ENCODE measurements around the gene RAP1A. TPM values are rescaled to one million over a fixed set of nuclear protein-coding genes. Genes with fewer than 3 reads are reported as not detected.

The RAP1A gene
- total RNA-seq, 1 experiment from 2014 or later = 25.4 TPM

DNA sequence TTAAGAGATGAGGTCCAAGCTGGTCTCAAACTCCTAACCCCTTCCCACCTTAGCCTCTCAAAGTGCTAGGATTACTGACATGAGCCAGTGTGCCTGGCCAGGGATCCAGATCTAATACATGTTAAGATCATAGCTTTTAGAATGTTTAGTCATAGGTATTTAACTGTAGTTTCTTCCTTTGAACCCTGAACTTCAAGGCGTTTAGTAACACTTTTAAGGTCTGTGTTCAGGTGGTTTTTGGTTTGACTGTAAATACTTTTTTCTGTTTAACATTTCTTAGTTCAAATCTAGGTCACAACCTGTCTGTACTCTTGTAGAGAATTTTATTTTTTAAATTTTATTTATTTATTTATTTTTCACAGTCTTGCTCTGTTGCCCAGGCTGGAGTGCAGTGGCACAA is 28.1 kb downstream of the RAP1A start:
- ChIA-PET CTCF (interaction anchor here (2.9 kb wide), 1 partner anchor 140 kb away, joined by 9 read pairs; no protein-coding TSS in a partner anchor), POLR2A (no interaction called here)
- H3K9me3 Mint-ChIP-seq = peaks cover 36% of the 10 kb centered on the region

More for the DNA sequence above, 28.1 kb downstream of the RAP1A start:
- H3K4me1 Mint-ChIP-seq = no peaks in the 10 kb centered on the region
- TF ChIP-seq ZNF138 (CRISPR knock-in tag; conservative IDR thresholded peaks at IDR 0.05) = no peak
- TF ChIP-seq, protein P1, sequence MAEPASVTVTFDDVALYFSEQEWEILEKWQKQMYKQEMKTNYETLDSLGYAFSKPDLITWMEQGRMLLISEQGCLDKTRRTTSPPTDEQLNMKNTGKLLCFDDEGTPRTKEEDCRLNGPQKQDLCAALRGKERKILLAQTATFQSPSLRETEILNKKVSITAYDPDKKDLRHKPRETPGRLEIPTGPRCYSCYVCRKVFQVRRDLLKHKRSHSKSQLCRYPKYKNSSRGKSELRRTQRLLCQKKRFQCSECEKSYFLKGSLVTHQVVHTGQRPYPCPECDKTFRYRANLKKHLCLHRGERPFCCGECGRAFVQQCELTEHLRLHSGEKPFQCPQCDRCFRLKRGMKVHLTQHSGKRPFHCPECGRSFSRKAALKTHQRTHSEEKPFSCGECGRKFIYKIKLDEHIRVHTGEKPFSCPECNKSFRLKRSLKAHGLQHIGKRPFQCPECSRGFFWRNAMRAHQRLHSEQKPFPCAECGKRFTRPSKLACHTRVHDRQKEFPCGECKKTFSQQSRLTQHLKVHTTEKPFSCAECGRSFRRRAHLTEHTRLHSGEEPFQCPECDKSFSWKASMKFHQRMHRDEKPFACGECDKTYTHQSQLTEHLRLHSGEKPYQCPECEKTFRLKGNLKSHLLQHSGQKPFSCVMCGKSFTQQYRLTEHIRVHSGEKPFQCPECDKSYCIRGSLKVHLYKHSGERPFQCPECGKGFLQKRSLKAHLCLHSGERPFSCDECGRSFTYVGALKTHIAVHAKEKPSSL (CRISPR knock-in tag; conservative IDR thresholded peaks at IDR 0.05) = no peak
- TF ChIP-seq, protein P2, sequence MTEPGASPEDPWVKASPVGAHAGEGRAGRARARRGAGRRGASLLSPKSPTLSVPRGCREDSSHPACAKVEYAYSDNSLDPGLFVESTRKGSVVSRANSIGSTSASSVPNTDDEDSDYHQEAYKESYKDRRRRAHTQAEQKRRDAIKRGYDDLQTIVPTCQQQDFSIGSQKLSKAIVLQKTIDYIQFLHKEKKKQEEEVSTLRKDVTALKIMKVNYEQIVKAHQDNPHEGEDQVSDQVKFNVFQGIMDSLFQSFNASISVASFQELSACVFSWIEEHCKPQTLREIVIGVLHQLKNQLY (CRISPR knock-in tag; IDR thresholded peaks at IDR 0.05) = no peak
- no peak for TF ChIP-seq TEAD1 (CRISPR knock-in tag; IDR thresholded peaks at IDR 0.05)
- TF ChIP-seq CREM (CRISPR knock-in tag; IDR thresholded peaks at IDR 0.05) = no peak
- no peak for TF ChIP-seq ZNF671 (CRISPR knock-in tag; IDR thresholded peaks at IDR 0.05)
- TF ChIP-seq, protein P3, sequence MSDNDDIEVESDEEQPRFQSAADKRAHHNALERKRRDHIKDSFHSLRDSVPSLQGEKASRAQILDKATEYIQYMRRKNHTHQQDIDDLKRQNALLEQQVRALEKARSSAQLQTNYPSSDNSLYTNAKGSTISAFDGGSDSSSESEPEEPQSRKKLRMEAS (CRISPR knock-in tag; IDR thresholded peaks at IDR 0.05) = no peak
- TF ChIP-seq ZNF416 (CRISPR knock-in tag; IDR thresholded peaks at IDR 0.05) = no peak
- TF ChIP-seq, protein P4, sequence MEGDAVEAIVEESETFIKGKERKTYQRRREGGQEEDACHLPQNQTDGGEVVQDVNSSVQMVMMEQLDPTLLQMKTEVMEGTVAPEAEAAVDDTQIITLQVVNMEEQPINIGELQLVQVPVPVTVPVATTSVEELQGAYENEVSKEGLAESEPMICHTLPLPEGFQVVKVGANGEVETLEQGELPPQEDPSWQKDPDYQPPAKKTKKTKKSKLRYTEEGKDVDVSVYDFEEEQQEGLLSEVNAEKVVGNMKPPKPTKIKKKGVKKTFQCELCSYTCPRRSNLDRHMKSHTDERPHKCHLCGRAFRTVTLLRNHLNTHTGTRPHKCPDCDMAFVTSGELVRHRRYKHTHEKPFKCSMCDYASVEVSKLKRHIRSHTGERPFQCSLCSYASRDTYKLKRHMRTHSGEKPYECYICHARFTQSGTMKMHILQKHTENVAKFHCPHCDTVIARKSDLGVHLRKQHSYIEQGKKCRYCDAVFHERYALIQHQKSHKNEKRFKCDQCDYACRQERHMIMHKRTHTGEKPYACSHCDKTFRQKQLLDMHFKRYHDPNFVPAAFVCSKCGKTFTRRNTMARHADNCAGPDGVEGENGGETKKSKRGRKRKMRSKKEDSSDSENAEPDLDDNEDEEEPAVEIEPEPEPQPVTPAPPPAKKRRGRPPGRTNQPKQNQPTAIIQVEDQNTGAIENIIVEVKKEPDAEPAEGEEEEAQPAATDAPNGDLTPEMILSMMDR (IDR thresholded peaks at IDR 0.05) = no peak
- TF ChIP-seq OVOL2 (CRISPR knock-in tag; IDR thresholded peaks at IDR 0.05; ENCODE audit: borderline replicate concordance) = no peak
- TF ChIP-seq ZNF317 (CRISPR knock-in tag; IDR thresholded peaks at IDR 0.05; ENCODE audit: borderline replicate concordance, low read depth) = no peak
- TF ChIP-seq ZNF281 (CRISPR knock-in tag; IDR thresholded peaks at IDR 0.05) = no peak
- no peak for TF ChIP-seq PRRX2 (CRISPR knock-in tag; IDR thresholded peaks at IDR 0.05)
- no peak for TF ChIP-seq E2F1 (CRISPR knock-in tag; IDR thresholded peaks at IDR 0.05)
- no peak overlapping the region for H3K27ac Mint-ChIP-seq
- H3K4me3 Mint-ChIP-seq = no peak overlapping the region
- ATAC-seq = no peak
- peaks cover 22% of the 10 kb centered on the region for H3K36me3 Mint-ChIP-seq
- no peaks in the 10 kb centered on the region for H3K27me3 Mint-ChIP-seq (ENCODE audit: low read depth)
- DNase-seq (ENCODE audit: low spot score) = no peak
